HG03045 (cell line): ENCODE measurements around the gene ZNF398.

Source experiments
- ATAC-seq: cut with Tn5 transposase; IDR thresholded peaks from one replicate; pipeline ENCODE4 v1.9.1; 2021; ENCODE audit warnings: mild to moderate bottlenecking, moderate library complexity; ENCODE audit not compliant: unreplicated experiment

ZNF398 gene

DNA sequence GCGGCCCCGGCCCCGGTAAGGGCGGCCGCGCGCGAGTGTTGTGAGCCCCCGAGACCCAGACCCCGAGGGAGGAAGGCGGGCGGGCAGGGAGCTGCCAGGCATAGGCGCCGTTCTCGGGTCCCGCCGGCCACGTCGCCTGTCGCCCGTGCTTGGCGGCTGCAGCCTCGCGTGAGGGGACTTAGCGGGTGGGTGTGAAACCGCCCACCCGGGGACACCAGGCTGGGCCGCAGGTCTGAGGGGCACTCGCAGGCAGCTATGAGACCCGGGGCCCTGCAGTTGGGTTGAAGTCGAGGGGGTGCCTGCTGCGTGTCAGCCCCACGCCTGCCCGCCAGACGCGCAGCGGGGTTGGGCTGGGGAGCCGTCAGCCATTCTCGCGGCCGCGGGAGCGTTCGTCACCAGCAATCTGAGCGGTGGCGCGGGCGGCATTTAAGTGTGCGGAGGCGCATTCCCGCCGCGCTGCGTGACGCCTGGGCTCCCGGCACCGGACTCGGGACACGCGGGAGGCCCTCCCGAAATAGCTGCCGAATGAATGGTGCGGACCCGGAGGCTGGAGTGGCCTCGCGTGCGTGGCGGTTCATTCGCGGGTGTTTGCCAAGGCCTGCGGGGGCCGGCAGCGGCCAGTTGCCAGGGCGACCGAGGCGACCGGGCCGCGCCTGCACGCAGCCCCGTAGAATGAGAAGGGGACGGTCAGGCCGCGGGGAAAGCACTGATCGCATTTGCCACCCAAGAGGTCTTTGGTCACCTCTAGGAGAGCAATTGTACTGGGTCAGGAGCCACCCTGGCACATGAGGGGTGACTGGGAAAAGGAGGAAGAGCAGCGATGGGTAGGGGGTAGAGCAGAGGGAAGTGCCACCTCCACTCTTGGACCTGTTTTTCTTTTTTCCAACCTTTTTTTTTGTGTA lies 750 bp downstream of the ZNF398 start:
- ATAC-seq: peak; percentile 37

DNA sequence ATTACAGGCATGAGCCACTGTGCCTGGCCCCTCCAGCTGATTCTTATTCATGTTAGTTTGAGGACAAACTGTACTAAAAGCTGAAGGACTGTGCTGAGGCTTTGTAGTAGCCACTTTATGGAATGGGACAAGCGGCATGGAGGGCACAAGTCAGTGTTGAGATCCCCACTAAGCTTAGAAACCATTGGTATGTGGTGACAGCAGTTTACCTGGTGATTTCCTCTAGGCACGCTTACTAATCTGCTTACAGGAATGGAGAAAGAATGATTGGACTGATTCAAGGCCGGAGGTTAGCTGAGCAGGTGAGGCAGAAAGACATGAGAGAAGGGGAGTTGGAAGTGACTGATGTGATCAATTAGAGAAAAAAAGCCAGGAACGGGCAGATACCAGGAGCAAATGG lies 3.7 kb downstream of the ZNF398 start:
- no peak for ATAC-seq

DNA sequence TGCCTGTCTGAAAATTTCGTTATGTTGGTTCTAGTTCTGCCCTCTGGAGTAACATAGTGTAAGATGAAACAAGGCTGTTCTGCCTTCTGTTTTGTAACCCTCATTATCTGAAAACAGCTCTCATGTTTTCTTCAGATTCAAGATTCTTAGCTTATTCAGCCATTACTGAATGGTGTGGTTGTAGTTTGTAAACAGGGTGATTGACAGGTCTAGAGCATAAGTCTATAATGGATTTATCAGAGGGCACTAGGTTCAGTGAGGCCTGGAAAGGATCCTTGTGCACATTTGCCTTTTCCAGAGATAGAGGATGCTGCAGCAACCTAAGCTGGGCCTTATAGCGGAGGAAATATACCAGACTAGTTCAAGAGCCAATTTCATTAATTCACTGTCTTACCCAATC lies 6.1 kb downstream of the ZNF398 start:
- no peak for ATAC-seq

DNA sequence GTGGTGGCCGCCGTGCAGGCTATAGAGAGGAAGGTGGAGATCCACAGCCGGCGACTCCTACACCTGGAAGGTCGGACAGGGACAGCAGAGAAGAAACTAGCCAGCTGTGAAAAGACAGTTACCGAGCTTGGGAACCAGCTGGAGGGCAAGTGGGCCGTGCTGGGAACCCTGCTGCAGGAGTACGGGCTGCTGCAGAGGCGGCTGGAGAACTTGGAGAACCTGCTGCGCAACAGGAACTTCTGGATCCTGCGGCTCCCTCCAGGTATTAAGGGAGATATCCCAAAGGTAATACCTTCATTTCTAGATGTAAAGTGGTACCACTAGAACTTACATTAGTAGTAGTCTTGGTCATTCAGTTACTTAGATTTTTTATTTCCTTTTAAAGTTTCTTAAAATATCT lies 6.8 kb downstream of the ZNF398 start:
- no peak for ATAC-seq

DNA sequence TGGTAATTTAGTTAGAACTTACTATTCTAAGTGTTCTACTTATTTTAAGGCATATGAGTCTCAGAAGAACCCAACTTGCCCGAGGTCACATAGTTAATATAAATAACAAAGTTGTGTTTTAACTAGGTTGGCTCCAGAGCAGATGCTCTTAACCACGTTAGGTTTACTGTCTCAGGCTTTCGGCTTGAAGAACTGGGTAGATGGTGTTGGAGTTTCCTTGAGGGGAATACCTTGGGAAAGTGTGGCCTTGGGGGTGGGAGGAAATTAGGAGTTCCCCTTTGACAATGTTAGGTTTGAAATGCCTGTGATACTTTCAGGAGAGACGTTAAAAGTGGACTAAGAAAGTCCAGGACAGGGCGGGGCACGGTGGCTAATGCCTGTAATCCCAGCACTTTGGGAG lies 9.6 kb downstream of the ZNF398 start:
- ATAC-seq: no peak

DNA sequence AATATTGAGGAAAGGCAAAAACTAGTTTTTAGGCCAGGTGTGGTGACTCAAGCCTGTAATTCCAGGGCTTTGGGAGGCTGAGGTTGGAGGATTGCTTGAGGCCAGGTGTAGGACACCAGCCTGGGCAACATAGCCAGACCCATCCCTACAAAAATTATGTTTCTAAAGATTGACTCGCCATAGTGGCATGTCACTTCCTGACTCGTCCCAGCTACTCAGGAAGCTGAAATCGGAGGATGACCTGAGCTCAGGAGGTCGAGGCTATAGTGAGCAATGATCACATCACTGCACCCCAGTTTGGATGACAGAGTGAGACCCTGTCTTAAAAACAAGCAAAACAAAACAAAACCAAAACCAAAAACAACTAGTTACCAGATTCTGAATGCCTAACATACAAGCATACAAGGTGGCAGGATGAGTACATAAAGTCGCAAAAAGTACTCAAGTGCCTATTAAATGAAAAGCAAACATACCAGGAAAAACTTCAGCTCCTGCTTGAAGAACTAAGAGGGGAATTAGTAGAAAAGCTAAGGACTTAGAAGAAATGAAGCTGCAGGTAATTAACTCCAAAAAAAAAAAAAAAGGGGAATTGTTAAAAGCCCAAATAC lies 14.1 kb downstream of the ZNF398 start:
- ATAC-seq: no peak

DNA sequence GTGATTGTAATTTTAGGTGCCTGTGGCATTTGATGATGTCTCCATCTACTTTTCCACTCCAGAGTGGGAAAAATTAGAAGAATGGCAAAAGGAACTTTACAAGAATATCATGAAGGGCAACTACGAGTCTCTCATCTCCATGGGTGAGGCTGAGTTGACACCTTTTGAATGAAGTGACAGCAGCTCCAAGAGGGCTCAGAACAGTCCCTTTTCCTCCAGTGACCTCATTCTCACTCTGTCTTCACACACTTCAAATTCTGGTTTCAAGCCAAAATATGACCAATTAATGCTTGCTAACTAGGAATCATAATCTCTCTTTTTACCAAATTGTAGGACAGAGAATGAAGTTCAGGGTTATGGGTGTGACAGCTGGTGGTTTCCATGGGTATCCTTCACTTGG lies 18.9 kb downstream of the ZNF398 start:
- no peak for ATAC-seq

DNA sequence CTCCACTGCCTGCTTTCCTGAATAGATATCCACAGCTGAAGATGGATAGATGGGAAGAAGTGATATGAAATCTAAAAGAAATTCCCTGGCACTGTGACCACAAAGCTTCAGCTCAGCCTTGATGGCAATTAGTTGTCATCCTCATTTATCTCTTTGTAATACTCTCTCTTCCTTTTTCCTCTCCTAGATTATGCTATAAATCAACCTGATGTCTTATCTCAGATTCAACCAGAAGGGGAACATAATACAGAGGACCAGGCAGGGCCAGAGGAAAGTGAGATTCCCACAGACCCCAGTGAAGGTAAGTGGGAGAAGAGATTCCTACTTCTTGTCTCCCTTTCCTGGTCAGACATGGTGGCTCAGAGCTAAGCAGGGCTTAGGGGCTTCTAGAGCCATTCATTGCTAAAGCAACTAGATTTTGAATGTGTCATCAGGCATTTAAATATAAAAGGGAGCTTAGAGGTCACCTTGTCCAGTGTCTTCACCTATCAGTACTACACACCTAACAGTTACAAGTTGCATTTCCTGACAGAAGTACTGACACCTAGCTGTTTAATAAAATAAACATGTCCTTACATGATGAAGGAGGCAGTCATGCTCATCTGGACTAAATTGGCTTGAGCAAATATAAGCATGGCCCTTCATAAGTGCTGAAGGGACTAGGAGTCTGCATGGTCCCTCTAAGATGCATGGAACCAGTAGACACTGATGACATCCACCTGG lies 19.5 kb downstream of the ZNF398 start:
- no peak for ATAC-seq

DNA sequence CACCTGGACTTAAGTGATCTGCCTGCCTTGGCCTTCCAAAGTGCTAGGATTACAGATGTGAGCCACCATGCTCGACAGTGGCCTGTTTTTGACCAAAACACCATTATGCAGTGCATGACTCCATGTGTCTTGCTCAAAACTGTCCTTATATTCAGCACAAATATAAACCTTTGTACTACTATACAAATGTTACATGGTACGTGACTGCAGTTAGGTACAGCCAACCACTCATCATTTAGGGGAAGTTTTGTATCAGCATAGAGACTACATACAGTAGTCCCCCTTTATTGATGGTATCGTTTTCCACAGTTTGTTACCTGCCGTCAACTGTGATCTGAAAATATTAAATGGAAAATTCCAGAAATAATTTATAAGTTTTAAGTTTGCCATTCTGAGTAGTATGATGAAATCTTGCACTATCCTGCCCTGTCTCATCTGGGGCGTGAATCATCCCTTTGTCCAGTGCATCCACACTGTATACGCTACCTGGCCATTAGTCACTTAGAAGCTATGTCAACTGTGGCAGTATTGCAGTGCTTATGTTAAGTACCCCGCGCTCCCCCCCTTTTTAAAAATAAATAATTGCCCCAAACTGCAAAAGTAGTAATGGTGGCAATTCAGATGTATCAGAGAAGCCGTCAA lies 24.8 kb downstream of the ZNF398 start:
- no peak for ATAC-seq

DNA sequence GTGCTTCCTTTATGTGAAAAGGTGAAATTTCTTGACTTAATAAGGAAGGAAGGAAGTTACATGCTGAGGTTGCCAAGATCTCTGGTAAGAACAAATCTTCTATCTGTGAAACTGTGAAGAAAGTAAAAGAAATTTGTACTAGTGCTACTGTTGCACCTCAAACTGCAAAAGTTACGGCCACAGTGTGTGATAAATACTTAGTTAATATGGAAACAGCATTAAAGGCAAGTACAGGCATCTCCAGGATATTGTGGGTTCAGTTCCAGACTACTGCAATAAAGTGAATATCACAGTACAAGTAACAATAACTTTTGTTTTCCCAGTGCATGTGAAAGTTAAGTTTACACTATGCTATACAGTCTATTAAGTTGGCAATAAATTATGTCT lies 25.3 kb downstream of the ZNF398 start:
- ATAC-seq: no peak

DNA sequence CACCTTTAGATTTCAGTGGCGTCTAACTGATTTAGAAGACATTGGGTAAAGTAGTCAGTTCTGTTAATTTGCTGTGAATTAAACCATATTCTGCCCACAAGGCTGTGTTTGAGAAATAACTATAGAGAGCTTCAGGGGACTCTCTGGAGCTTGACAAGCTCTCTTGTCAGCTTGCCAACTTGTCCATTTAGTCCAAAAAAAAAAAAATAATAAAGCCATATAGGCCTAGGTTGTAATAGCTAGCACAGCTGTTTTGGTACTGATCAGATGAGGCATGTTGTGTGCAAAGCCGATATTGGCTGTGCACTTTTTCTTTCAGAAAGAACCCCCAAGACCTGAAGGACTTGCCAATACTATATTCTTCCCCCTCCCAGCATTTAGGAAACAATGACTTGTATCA lies 27.9 kb downstream of the ZNF398 start:
- no peak for ATAC-seq

DNA sequence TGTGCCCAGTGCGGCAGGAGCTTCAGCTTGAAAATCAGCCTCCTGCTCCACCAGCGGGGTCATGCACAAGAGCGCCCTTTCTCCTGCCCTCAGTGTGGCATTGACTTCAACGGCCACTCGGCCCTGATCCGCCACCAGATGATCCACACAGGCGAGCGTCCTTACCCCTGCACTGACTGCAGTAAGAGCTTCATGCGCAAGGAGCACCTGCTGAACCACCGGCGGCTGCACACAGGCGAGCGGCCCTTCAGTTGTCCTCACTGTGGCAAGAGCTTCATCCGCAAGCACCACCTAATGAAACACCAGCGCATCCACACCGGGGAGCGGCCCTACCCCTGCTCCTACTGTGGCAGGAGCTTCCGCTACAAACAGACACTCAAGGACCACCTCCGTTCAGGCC lies 32.0 kb downstream of the ZNF398 start:
- no peak for ATAC-seq

DNA sequence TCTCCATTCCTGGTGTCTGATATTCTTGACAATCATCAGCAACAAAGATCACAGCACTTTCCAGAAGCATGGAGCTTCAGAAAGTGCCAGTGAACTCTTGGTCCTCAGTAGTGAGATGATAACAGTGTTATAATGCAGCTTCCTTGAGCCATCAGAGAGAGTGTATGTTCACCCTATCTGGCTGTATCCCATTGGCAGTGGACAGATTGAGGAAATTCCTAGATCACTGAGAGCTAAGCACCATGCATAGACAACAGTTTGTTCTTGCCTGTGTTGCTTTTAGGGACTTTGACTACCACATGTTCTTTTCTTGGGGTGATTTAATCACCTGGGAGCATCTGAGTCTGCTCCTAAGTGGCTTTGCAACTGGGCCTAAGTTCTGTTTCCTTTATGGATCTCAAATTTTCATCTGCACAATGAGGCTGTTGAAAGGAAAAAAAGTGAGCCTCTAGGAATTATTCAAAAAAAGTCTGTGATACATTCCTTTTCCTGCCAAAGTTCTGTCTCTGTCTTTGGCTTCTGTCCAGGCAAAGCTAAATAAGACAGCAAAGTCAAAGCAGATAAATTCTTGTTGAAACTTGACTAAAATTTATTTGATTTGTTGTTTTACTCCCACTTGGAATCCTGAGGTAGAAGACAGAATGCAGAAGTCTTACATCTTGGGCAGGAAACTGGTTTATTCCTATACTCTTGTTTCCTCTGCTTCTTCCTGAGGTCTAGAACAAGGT lies 33.6 kb downstream of the ZNF398 start:
- ATAC-seq: no peak

DNA sequence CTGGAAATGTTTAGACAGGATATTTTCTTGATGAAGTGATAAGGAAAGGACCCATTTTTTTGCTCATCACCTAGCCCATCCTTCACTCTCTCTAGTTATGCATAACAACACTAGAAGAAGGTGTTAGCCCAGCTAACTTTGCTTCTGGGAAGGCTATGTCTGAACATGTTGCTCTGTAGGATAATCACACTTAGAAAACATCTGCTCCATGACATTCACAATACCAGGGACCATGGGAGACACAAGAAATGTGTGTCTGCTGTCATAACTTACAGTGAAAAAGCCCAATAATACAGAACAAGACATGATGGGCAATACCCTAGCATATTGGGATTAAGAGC lies 34.2 kb downstream of the ZNF398 start:
- no peak for ATAC-seq

DNA sequence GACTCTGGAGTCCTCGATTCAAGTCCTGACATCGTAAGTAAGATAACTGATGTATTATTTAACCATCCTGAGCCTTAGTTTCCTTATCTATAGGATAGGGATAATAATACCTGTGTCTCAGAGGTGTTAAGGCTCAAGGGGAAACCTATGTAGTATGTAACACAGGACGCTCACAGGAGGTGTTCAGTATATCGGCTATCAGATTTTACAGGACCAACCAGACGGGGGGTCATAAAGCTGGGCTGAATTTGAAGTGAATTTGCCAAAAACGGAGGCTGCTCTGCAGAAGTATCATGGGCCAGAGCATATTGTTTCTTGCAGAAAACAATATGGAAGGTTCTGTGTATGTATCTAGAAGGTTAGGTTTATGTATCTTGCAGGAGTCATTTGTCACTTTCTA lies 37.0 kb downstream of the ZNF398 start:
- no peak for ATAC-seq

DNA sequence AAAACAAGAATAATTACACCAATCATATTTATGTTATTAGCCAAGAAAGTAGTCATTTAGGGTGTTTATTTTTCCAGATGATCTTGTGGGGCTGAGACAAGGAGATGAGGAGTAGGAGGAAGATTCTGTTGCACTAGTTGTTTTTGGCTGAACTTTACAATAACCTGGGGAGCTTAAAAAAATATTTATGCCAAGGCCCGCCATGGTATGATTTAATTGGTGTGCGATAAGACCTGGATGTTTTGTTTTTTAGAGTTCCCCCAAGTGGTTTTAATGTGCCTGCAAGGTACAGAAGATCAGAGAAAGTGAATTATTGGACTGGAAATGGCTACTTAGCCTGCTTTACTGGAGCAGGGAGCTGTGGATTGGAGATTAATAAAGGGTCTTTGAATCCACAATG lies 41.0 kb downstream of the ZNF398 start:
- ATAC-seq: no peak

DNA sequence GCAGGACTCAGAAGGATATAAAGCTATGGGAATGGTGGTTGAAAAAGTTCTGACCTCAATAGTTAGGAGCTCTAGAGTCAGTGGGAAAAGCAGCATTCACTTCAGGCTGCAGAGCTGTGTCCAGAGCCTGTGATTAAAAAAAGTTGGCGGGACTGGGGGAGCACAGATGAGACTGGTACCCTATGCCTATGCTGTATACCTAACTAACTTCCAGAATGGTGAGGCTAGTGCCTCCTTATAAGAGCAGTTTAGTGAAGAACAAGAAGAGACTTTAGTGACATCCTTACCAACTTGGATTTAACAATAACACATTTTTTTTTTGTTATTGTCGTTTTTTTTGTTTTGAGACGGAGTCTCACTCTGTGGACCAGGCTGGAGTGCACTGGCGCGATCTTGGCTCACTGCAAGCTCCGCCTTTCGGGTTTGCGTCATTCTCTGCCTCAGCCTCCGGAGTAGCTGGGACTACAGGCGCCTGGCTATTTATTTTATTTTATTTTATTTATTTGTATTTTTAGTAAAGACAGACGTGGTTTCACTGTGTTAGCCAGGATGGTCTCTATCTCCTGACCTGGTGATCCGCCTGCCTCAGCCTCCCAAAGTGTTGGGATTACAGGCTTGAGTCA lies 41.5 kb downstream of the ZNF398 start:
- no peak for ATAC-seq

DNA sequence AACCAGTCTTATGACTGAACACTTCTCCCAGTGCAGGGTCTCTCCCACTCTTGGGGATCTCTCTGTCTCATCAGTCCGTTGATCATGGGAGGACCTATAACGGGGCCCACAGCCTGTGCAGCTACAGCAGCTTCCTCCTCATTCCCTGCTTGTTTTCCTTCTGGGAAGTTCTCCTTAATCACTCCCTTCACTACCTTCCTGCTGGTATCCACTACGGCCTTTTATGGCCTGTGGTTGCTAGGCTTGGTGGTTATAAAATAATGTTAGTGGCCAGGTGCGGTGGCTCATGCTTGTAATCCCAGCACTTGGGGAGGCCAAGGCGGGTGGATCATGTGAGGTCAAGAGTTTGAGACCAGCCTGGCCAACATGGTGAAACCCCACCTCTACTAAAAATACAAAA lies 44.6 kb downstream of the ZNF398 start:
- no peak for ATAC-seq

DNA sequence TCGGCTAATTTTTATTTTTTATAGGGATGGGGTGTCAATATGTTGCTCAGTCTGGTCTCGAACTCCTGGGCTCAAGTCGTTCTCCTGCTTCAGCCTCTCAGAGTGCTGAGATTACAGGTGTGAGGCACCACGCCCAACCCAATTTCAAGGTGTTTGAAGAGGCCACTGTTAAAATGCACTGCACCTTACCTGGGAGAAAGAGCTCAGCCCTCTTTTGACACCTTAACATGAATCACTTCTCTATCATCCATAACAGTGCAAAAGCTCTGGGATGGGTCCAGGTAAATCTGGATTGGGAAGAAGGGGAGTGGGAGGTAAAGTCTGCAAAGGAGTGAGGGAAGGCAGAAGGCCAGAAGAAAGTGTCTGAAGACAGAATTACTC lies 47.5 kb downstream of the ZNF398 start:
- ATAC-seq: no peak
